DMS 273 (cell line): ENCODE results near the gene CDKN1B.

ENCODE experiments used
- DNase-seq: peaks from one replicate; lab custom pipeline; 2025; ENCODE audit not compliant: unreplicated experiment; lab: John Stamatoyannopoulos, UW

Gene CDKN1B

GRCh38 chr12:12716793-12717585, at the start of gene CDKN1B:
CDKN1B (plus strand) TSS chr12:12717368; CDS start chr12:12717840, 472 bp downstream.
- DNase-seq: peak; percentile 96

GRCh38 chr12:12668005-12668404, 49.2 kb upstream of the CDKN1B start:
- no peak for DNase-seq

- DNase-seq: no peak
Measured at GRCh38 chr12:12669020-12669419, 48.1 kb upstream of the CDKN1B start.

- no peak for DNase-seq
Measured at GRCh38 chr12:12671850-12672660, 45.1 kb upstream of the CDKN1B start.

GRCh38 chr12:12673296-12673695, 43.9 kb upstream of the CDKN1B start:
- no peak for DNase-seq

GRCh38 chr12:12676605-12677004, 40.6 kb upstream of the CDKN1B start:
- DNase-seq: no peak

GRCh38 chr12:12681061-12681765, 36.0 kb upstream of the CDKN1B start:
- no peak for DNase-seq

GRCh38 chr12:12682284-12682683, 34.9 kb upstream of the CDKN1B start:
- no peak for DNase-seq

GRCh38 chr12:12683136-12683697, 34.0 kb upstream of the CDKN1B start:
- DNase-seq: no peak

GRCh38 chr12:12683725-12684124, 33.4 kb upstream of the CDKN1B start:
- no peak for DNase-seq

- DNase-seq: peak; percentile 61
Measured at GRCh38 chr12:12684375-12685106, 32.6 kb upstream of the CDKN1B start.

GRCh38 chr12:12685305-12685704, 31.9 kb upstream of the CDKN1B start:
- DNase-seq: peak; percentile 32

- no peak for DNase-seq
Measured at GRCh38 chr12:12686472-12686871, 30.7 kb upstream of the CDKN1B start.

GRCh38 chr12:12686925-12687324, 30.2 kb upstream of the CDKN1B start:
- no peak for DNase-seq

- DNase-seq: no peak
Measured at GRCh38 chr12:12689647-12690300, 27.4 kb upstream of the CDKN1B start.

- DNase-seq: no peak
Measured at GRCh38 chr12:12691549-12691948, 25.6 kb upstream of the CDKN1B start.

- DNase-seq: no peak
Measured at GRCh38 chr12:12693111-12693671, 24.0 kb upstream of the CDKN1B start.

GRCh38 chr12:12696562-12697383, 20.4 kb upstream of the CDKN1B start:
- peak; percentile 90 for DNase-seq

- no peak for DNase-seq
Measured at GRCh38 chr12:12699345-12699744, 17.8 kb upstream of the CDKN1B start.
